Measurements from ENCODE around the gene JARID2.

Gene JARID2

GRCh38 chr6:15368186-15368585, 122.3 kb downstream of the JARID2 start:
- Histone ChIP-seq H3K9me2 (replicated peaks; ENCODE audit: insufficient read depth, low read length) (no peaks in the 10 kb centered on the region), H3K79me2 (ENCODE audit: low read length) (peaks cover 95% of the 10 kb centered on the region), H3K36me3 (replicated peaks; ENCODE audit: insufficient read depth, low read length) (no peaks in the 10 kb centered on the region), H3K27ac (ENCODE audit: low read length) (no peak overlapping the region), H2AFZ (ENCODE audit: low read length) (no peak overlapping the region), H3K4me3 (ENCODE audit: low read length) (no peak overlapping the region), H3F3A (ENCODE audit: insufficient read depth, low read length) (no peaks in the 10 kb centered on the region), H4K20me1 (ENCODE audit: insufficient read depth, low read length) (no peaks in the 10 kb centered on the region), H3K9me3 (replicated peaks; ENCODE audit: insufficient read depth, low read length) (no peaks in the 10 kb centered on the region), H3K27me3 (replicated peaks; ENCODE audit: insufficient read depth, low read length) (no peaks in the 10 kb centered on the region), H3K9ac (ENCODE audit: low read length) (no peak overlapping the region), H3K4me2 (ENCODE audit: low read depth, low read length) (no peak overlapping the region), H3K4me1 (ENCODE audit: low read length) (peaks cover 9% of the 10 kb centered on the region)
- TF ChIP-seq EZH2phosphoT487 (IDR thresholded peaks at IDR 0.05; ENCODE audit: low read length) (no peak), EZH2 (optimal IDR thresholded peaks at IDR 0.05; ENCODE audit: low read depth, low read length) (no peak)
- TF ChIP-seq, protein P1, sequence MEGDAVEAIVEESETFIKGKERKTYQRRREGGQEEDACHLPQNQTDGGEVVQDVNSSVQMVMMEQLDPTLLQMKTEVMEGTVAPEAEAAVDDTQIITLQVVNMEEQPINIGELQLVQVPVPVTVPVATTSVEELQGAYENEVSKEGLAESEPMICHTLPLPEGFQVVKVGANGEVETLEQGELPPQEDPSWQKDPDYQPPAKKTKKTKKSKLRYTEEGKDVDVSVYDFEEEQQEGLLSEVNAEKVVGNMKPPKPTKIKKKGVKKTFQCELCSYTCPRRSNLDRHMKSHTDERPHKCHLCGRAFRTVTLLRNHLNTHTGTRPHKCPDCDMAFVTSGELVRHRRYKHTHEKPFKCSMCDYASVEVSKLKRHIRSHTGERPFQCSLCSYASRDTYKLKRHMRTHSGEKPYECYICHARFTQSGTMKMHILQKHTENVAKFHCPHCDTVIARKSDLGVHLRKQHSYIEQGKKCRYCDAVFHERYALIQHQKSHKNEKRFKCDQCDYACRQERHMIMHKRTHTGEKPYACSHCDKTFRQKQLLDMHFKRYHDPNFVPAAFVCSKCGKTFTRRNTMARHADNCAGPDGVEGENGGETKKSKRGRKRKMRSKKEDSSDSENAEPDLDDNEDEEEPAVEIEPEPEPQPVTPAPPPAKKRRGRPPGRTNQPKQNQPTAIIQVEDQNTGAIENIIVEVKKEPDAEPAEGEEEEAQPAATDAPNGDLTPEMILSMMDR (IDR thresholded peaks at IDR 0.05; ENCODE audit: low read length) = no peak
- no peak for DNase-seq

- H3K9me3 ChIP-seq (replicated peaks; ENCODE audit: insufficient read depth, low read length) = no peaks in the 10 kb centered on the region
- no peaks in the 10 kb centered on the region for H3K27me3 ChIP-seq (replicated peaks; ENCODE audit: insufficient read depth, low read length)
- H3K9ac ChIP-seq (ENCODE audit: low read length) = no peak overlapping the region
- no peak overlapping the region for H3K27ac ChIP-seq (ENCODE audit: low read length)
- H3K36me3 ChIP-seq (replicated peaks; ENCODE audit: insufficient read depth, low read length) = no peaks in the 10 kb centered on the region
- H2AFZ ChIP-seq (ENCODE audit: low read length) = no peak overlapping the region
- H3F3A ChIP-seq (ENCODE audit: insufficient read depth, low read length) = no peaks in the 10 kb centered on the region
- DNase-seq = no peak
- TF ChIP-seq EZH2phosphoT487 (IDR thresholded peaks at IDR 0.05; ENCODE audit: low read length) = no peak
- TF ChIP-seq, protein P1 (IDR thresholded peaks at IDR 0.05; ENCODE audit: low read length) = no peak
- no peak for TF ChIP-seq EZH2 (optimal IDR thresholded peaks at IDR 0.05; ENCODE audit: low read depth, low read length)
- no peak overlapping the region for H3K4me3 ChIP-seq (ENCODE audit: low read length)
- H3K4me1 ChIP-seq (ENCODE audit: low read length) = peaks cover 2% of the 10 kb centered on the region
- no peaks in the 10 kb centered on the region for H3K9me2 ChIP-seq (replicated peaks; ENCODE audit: insufficient read depth, low read length)
- H3K79me2 ChIP-seq (ENCODE audit: low read length) = peaks cover 95% of the 10 kb centered on the region
- no peak overlapping the region for H3K4me2 ChIP-seq (ENCODE audit: low read depth, low read length)
- H4K20me1 ChIP-seq (ENCODE audit: insufficient read depth, low read length) = no peaks in the 10 kb centered on the region
Measured at GRCh38 chr6:15368873-15369272, 123.0 kb downstream of the JARID2 start.

DNA sequence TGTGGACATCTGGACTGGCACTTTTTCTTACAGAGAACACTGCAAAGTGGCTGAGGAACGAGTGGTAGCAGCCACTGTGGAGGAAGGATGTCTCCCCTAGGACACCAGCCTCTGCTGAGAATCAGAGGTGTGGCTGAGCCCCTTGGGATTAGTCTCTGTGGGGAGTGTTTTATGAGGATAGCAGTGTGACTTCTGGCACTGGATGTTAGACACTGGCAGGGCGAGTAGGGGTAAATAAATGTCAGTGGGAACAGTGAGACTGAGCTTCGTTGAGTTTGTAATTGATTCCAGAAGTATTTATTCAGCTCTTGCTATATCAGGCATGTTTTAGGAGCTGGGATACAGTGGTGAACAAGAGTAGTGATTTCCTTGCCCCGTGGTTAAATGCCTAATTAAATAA, 124.0 kb downstream of the JARID2 start:
- Histone ChIP-seq H3K36me3 (replicated peaks; ENCODE audit: insufficient read depth, low read length) (no peaks in the 10 kb centered on the region), H2AFZ (ENCODE audit: low read length) (no peak overlapping the region), H3K79me2 (ENCODE audit: low read length) (peaks cover 95% of the 10 kb centered on the region), H3K9me3 (replicated peaks; ENCODE audit: insufficient read depth, low read length) (no peaks in the 10 kb centered on the region), H3K4me3 (ENCODE audit: low read length) (no peak overlapping the region), H3K9ac (ENCODE audit: low read length) (no peak overlapping the region), H4K20me1 (ENCODE audit: insufficient read depth, low read length) (no peaks in the 10 kb centered on the region), H3K27me3 (replicated peaks; ENCODE audit: insufficient read depth, low read length) (no peaks in the 10 kb centered on the region), H3F3A (ENCODE audit: insufficient read depth, low read length) (no peaks in the 10 kb centered on the region), H3K4me2 (ENCODE audit: low read depth, low read length) (no peak overlapping the region), H3K27ac (ENCODE audit: low read length) (no peak overlapping the region), H3K4me1 (ENCODE audit: low read length) (no peaks in the 10 kb centered on the region), H3K9me2 (replicated peaks; ENCODE audit: insufficient read depth, low read length) (no peaks in the 10 kb centered on the region)
- no peak for TF ChIP-seq EZH2phosphoT487 (IDR thresholded peaks at IDR 0.05; ENCODE audit: low read length)
- TF ChIP-seq EZH2 (optimal IDR thresholded peaks at IDR 0.05; ENCODE audit: low read depth, low read length) = no peak
- TF ChIP-seq, protein P1 (IDR thresholded peaks at IDR 0.05; ENCODE audit: low read length) = no peak
- no peak for DNase-seq
